SKM-1 (cell line): Measurements from ENCODE around the gene PTPRG.

Experiments
- DNase-seq: peaks from one replicate; lab custom pipeline; 2025; ENCODE audit not compliant: unreplicated experiment; lab: John Stamatoyannopoulos, UW

PTPRG gene

GRCh38 chr3:62131620-62132019 lies 570.2 kb downstream of the PTPRG start:
- DNase-seq, result no peak

DNA sequence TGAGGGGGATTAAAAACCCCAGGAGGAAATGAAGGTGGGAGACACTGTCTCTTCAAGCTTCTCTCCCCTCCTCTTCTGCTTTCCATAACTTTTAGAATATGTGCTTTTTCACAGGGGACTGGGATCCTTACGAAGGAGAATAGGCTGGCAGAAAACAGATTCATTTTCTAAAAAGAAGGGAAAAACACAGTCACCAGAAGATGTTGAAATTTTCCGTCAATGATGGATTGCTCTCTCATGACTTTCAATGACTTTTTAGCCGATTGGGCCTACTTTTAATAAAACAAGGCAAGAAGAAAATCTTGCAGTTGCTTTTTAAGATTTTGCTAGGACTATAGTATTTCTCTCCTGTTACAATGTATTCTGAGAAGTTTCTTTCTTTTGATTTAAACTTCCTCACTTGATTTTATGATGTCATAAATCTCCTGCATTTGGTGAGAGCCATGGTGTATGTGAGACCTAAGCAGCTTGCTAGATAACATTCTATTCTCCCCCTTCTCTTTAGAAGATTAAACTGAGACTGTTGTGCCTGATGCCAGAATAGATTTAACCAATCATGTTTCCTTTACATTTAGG lies 570.7 kb downstream of the PTPRG start:
- DNase-seq, result no peak

DNA sequence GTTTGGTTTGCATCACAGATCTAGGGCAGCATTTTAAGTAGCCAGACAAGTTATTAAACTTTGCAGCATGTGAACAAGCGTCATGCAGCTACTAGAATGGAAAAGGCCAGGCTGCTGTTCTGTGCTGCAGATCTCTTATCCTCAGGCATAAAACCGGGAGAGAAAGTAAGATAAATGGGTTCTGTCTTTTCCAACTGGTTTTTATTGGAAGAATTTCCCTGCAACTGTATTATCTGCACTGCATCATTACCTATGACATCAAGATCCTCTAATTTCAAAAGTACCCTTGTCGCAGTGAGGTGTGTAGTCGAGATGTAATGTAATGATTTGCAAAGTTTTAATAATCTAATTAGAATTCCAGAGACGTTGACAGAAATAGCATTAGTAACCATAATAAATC lies 571.6 kb downstream of the PTPRG start:
- no peak for DNase-seq

DNA sequence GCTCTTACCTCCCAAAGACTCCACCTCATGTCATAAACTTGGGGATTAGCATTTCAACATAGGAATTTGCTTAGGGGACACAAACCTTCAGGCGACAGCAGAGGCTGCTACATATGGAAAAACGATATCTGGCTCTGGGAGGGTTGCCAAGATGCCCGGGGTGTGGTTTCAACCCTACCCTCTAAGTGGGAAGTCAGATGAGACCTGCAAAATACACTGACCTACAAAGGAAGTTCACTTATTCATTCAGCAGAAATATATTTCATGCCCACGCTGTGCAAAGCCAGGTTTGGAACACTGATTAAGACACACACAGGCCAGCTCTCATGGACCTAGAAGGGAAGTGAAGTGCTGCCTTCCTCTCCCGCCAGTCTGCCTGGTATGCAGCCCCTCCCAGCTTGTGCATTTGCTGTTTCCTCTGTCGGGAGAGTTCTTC lies 572.7 kb downstream of the PTPRG start:
- DNase-seq, result peak; percentile 50

DNA sequence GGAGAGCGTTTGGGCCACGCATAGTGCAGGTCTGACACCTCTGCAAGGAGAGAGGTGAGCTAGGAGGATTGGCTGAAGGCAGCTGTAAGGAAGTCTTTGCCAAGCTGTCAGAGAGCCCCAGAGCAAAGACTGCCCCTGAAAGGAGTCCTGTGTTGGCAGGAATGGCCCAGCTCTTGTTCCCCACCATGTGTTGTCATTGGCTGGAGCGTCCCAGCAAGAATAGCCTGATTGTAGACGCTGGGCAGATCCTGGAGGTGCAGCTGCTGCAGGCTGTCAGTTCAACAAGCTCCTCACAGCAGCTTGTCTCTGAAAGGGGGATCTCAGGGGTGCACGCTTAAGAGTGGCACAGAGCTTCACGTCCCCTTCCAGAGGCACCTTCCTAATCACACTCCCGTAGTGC lies 574.4 kb downstream of the PTPRG start:
- no peak for DNase-seq

DNA sequence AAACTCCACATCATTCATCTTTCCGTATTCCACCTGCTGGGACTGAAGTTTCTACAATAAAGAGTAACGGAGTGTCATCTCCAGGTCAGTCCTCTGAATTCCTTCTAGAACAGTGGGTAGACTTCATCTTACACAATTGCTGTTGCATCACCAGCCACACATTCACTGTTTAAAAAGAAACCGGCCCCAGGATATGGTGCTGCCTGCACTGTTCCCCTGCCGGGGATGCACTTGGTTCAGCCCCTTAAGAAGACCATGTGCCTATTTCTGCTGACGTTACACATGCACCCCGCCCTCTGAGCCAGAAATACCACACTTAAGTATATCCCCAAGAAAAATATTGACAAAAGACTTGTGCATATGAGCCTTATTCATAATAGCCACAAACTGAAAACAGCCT lies 578.6 kb downstream of the PTPRG start:
- peak; percentile 53 for DNase-seq

DNA sequence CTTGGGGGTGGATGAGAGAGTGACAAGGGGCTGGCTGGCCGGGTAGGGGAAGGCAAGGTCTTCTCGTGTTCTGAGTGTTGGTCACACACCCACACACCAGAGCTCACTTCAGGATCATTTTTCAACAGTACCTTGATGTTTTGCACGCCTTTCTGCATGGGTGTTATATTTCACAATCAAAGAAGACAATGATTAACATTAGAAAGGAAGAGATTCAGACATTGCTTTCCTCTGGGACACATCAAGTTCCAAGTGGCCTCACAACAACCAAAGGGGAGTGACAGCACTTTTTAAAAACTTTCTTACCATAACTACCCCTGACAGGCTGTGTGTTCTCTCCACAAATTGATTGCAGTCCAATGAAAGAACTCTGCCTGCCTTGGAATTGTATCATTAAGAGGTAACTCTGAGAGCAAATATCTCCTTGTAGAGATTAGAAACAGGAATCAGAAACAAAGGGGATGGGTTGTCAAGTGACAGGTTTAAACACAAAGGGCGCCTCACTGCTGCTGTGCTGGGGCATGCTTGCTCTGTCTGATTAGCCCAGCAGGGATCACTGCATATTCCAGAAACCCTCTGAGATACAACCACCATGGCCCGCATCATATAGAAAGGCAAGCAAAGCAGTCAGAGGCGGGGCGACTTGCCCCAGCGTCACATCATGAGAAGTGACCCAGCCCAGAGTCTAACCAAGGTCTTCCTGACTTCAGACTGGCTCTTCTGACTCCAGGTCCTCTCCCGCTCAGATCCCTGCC lies 581.1 kb downstream of the PTPRG start:
- DNase-seq, result no peak

- no peak for DNase-seq
Measured at GRCh38 chr3:62143843-62144450, 582.6 kb downstream of the PTPRG start.

DNA sequence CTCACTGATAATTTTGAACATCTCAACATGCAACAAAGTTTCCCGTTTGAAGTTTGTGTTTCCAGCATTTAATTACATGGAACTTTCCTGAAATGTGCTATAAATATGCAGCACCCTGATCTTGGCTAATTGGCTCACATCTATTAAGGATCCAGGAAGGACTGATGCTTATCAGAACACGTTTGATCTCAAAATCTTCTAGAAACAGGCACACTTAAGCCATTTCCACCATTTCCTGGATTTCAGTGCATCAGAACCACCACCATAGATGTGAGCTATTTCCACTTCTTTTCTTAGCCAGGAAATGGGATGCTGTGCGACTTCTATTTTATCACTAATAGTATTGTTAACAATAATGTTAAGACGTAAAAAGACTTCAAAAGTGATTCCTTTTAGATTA lies 583.1 kb downstream of the PTPRG start:
- no peak for DNase-seq

GRCh38 chr3:62145086-62145757 lies 583.9 kb downstream of the PTPRG start:
- DNase-seq, result no peak

- no peak for DNase-seq
Measured at GRCh38 chr3:62149539-62149938, 588.2 kb downstream of the PTPRG start.

DNA sequence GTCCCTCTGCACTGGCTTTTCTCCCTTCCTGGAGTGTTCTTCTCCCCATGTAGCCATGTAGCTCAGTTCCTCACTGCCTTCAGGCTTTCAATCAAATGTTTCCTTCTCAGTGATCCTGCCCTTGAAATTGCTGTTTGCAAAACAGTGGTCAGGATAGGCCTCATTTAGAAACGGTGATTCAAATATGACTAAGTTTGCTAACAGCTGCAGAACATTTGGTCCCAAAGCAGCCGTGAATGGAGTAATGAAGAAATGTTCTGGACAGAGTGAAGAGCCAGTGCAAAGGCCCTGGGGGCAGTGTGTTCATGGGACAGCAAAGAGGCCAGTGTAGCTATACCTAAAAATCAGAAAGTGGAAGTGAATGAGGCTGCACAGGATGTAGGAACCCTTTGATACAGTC lies 588.6 kb downstream of the PTPRG start:
- no peak for DNase-seq

DNA sequence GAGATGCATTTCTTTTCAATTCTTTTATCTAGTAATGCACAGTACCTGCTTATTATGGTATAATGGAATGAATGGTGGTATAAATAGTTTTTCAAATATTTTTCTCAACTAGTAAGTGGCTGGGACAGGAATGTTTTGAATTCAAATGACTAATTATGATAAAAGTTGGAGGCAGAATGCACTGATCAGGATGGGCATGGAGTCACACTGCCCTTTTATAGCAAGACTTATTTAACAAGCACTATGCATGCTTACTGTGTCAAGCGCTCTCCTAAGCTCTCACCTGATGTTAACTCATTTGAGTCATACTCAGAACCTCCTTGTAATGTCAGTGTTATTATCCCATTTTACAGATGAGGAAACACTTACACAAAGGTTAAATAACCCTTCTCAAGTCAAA lies 590.2 kb downstream of the PTPRG start:
- DNase-seq, result no peak

- DNase-seq, result no peak
Measured at GRCh38 chr3:62153231-62153630, 591.9 kb downstream of the PTPRG start.

GRCh38 chr3:62154457-62155148 lies 593.2 kb downstream of the PTPRG start:
- no peak for DNase-seq

- no peak for DNase-seq
Measured at GRCh38 chr3:62159056-62159708, 597.8 kb downstream of the PTPRG start.

DNA sequence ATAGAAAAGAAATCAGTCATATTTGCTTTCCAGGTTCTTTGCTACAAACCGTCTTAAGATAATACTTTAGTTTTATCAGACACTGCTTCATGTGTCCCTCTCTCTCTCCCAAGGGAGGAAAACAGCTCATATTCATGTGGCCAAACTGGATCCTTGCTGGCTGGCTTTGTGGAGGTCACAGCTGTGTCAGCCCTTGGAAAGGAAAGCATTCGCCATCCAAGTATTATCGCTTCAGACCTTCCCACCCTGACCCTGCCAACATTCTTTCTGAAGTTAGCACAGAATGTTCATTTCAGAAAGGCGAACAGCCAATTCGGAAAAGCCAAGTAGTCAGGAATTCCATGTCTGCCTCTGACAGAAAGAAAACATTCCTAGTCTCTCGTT lies 598.3 kb downstream of the PTPRG start:
- no peak for DNase-seq

GRCh38 chr3:62161371-62161770 lies 600.0 kb downstream of the PTPRG start:
- DNase-seq, result no peak

GRCh38 chr3:62164196-62164595 lies 602.8 kb downstream of the PTPRG start:
- no peak for DNase-seq

GRCh38 chr3:62164746-62165145 lies 603.4 kb downstream of the PTPRG start:
- no peak for DNase-seq
